Breast epithelium (tissue), 3 donors: ENCODE data around the gene TEC.

Experiments
- CTCF ChIP-seq, 3 donors: fragments of 450-650 bp; IDR thresholded peaks; one replicate each; pipeline ENCODE4 v1.5.1; 2016 to 2017; ENCODE audit warnings: antibody characterized with exemption in 3 of 3, mild to moderate bottlenecking in 3 of 3, moderate library complexity in 3 of 3
- POLR2A ChIP-seq: fragments of 450-650 bp; IDR thresholded peaks from one replicate; pipeline ENCODE4 v1.6.1; 2016; ENCODE audit warnings: antibody characterized with exemption, mild to moderate bottlenecking, moderate library complexity

- TF ChIP-seq CTCF (IDR thresholded peaks at IDR 0.05) (no peak), POLR2A (no peak)
These were observed 25.0 kb downstream of the TEC start for GRCh38 chr4:48244665-48245064.
